HEK293T (cell line): ENCODE data around the gene STAB1.
A peak's percentile ranks its signal among the peaks of the same experiment; 100 is the strongest.

Experiments used
- CTCF ChIA-PET: fragments of 350-600 bp; formaldehyde crosslinking; extraction: SDS; loops from one replicate; lab custom pipeline; 2021; ENCODE audit warnings: antibody characterized with exemption, inconsistent platforms; lab: Yijun Ruan, JAX
- POLR2A ChIA-PET: fragments of 350-600 bp; formaldehyde crosslinking; extraction: SDS; loops from one replicate; lab custom pipeline; 2020; ENCODE audit warnings: antibody characterized with exemption, inconsistent platforms; lab: Yijun Ruan, JAX
- DNase-seq: peaks from one replicate; pipeline ENCODE4 v3.0.0; 2012; ENCODE audit warnings: mixed read lengths; ENCODE audit errors: extremely low spot score
- ARNT ChIP-seq: fragments of 450-650 bp; IDR thresholded peaks from 2 replicates; pipeline ENCODE4 v1.6.1; 2017; ENCODE audit warnings: mild to moderate bottlenecking
- BHLHE40 ChIP-seq: fragments of 450-650 bp; IDR thresholded peaks from 2 replicates; pipeline ENCODE4 v1.6.1; 2016; ENCODE audit warnings: mild to moderate bottlenecking, moderate library complexity, borderline replicate concordance
- CTBP1 ChIP-seq: fragments of 450-650 bp; IDR thresholded peaks from 2 replicates; pipeline ENCODE4 v1.6.1; 2016; ENCODE audit warnings: borderline replicate concordance
- ELF4 ChIP-seq: fragments of 450-650 bp; IDR thresholded peaks from 2 replicates; pipeline ENCODE4 v1.6.1; 2017; ENCODE audit warnings: antibody characterized with exemption
- FOXA1 ChIP-seq: fragments of 450-650 bp; IDR thresholded peaks from 2 replicates; pipeline ENCODE4 v1.6.1; 2016; ENCODE audit warnings: mild to moderate bottlenecking
- FOXK2 ChIP-seq: fragments of 450-650 bp; IDR thresholded peaks from 2 replicates; pipeline ENCODE4 v1.6.1; 2016; ENCODE audit warnings: mild to moderate bottlenecking
- FOXM1 ChIP-seq: fragments of 450-650 bp; IDR thresholded peaks from 2 replicates; pipeline ENCODE4 v1.6.1; 2017; ENCODE audit warnings: mild to moderate bottlenecking, borderline replicate concordance
- HDGF ChIP-seq: fragments of 450-650 bp; IDR thresholded peaks from 2 replicates; pipeline ENCODE4 v1.6.1; 2017; ENCODE audit warnings: antibody characterized with exemption, borderline replicate concordance
- L3MBTL2 ChIP-seq: fragments of 450-650 bp; conservative IDR thresholded peaks from 2 replicates; pipeline ENCODE4 v1.6.1; 2016; ENCODE audit warnings: mild to moderate bottlenecking
- LEF1 ChIP-seq: fragments of 450-650 bp; IDR thresholded peaks from 2 replicates; pipeline ENCODE4 v1.6.1; 2017; ENCODE audit warnings: mild to moderate bottlenecking, borderline replicate concordance
- NFRKB ChIP-seq: fragments of 450-650 bp; IDR thresholded peaks from 2 replicates; pipeline ENCODE4 v1.6.1; 2016; ENCODE audit warnings: mild to moderate bottlenecking, moderate library complexity
- SP1 ChIP-seq: fragments of 450-650 bp; IDR thresholded peaks from 2 replicates; pipeline ENCODE4 v1.6.1; 2017
- SUZ12 ChIP-seq: fragments of 450-650 bp; IDR thresholded peaks from 2 replicates; pipeline ENCODE4 v1.6.1; 2016; ENCODE audit warnings: mild to moderate bottlenecking
- TARDBP ChIP-seq: fragments of 450-650 bp; IDR thresholded peaks from 2 replicates; pipeline ENCODE4 v1.6.1; 2016
- ZNF384 ChIP-seq: fragments of 450-650 bp; IDR thresholded peaks from 2 replicates; pipeline ENCODE4 v1.6.1; 2016
- TF ChIP-seq, protein P1 (sequence below): fragments of 450-650 bp; IDR thresholded peaks from 2 replicates; pipeline ENCODE4 v1.6.1; 2016

Gene STAB1

GRCh38 chr3:52454250-52454937, 40.7 kb upstream of the STAB1 start:
- DNase-seq, result no peak
- CTCF ChIA-PET, result interaction anchor here (0.6 kb wide), 1 partner anchor 317 kb away, joined by 3 read pairs; no protein-coding TSS in a partner anchor
- no peak for TF ChIP-seq L3MBTL2
- TF ChIP-seq ZNF384, result no peak
- TF ChIP-seq FOXA1, result no peak
- no peak for TF ChIP-seq SP1
- no peak for TF ChIP-seq SUZ12
- TF ChIP-seq FOXK2, result no peak
- no peak for TF ChIP-seq TARDBP
- no peak for TF ChIP-seq LEF1
- no peak for TF ChIP-seq ELF4
- no peak for TF ChIP-seq ARNT
- TF ChIP-seq, protein P1, sequence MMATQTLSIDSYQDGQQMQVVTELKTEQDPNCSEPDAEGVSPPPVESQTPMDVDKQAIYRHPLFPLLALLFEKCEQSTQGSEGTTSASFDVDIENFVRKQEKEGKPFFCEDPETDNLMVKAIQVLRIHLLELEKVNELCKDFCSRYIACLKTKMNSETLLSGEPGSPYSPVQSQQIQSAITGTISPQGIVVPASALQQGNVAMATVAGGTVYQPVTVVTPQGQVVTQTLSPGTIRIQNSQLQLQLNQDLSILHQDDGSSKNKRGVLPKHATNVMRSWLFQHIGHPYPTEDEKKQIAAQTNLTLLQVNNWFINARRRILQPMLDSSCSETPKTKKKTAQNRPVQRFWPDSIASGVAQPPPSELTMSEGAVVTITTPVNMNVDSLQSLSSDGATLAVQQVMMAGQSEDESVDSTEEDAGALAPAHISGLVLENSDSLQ, result no peak
- TF ChIP-seq HDGF, result no peak
- TF ChIP-seq NFRKB, result no peak
- no peak for TF ChIP-seq BHLHE40
- TF ChIP-seq CTBP1, result no peak
- no peak for TF ChIP-seq FOXM1
- POLR2A ChIA-PET, result interaction anchor here (0.7 to 1.6 kb wide), 4 partner anchors 9 to 82 kb away, joined by 3 to 4 read pairs (median 3); partner anchors contain the start of genes SEMA3G and UQCC5

GRCh38 chr3:52454938-52455282, 40.2 kb upstream of the STAB1 start:
- peak; percentile 71 for TF ChIP-seq L3MBTL2
- no peak for TF ChIP-seq CTBP1
- no peak for DNase-seq
- ChIA-PET CTCF (interaction anchor here (0.6 kb wide), 1 partner anchor 318 kb away, joined by 3 read pairs; no protein-coding TSS in a partner anchor), POLR2A (interaction anchor here (0.7 to 1.6 kb wide), 3 partner anchors 10 to 81 kb away, joined by 3 read pairs; partner anchors contain the start of genes SEMA3G and UQCC5)

DNA sequence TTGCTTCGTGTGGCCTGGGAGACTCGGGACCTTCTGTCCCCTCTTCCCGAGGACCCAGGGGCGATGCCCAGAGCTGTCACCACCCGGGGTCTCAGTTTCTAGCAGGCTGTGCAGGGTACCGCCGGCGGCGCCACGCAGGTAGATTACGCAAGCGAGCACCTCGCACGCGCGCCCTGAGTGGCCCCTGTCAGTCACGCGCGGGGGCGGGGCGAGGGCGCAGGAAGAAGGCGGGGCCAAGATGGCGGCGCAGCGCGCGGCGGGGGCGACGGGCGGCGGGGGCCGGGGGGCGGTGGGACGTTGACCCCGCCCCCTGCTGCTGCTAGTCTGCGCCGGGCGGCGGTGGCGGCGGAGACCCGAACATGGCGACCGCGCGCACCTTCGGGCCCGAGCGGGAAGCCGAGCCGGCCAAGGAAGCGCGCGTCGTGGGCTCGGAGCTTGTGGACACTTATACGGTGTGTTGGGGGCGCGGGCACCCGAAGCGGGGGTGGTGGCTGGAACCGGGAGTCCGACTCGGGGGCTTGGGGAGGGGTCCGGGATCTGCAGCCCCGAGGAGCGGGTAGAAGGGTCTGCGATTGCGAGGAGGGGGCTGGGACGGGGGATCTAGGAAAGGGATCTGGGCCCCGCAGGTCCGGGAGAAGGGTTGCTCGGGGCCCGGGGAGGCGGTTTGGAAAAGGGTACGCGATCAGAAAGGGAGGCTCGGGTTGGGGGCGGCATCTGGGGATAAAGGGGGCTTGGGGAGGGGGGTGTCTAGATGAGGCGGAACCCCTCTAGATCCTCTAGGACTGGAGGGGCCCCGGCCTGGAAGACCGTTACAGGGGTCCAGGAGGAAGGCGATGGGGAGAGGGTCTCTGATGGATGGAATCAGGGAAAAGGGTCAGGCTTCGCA, 39.6 kb upstream of the STAB1 start, which contains the start of gene NISCH:
TSS of gene NISCH (plus strand) at position 322 of the 886 bp plus-strand sequence. CDS start at position 360, 38 bp downstream.
- ChIA-PET CTCF (interaction anchor here (0.6 kb wide), 1 partner anchor 319 kb away, joined by 3 read pairs; no protein-coding TSS in a partner anchor), POLR2A (no interaction called here)
- DNase-seq, result peak; percentile 92
- peak; percentile 58; the same call in 1 of the 2 replicates for TF ChIP-seq ARNT
- TF ChIP-seq, protein P1, result peak; percentile 98
- no peak for TF ChIP-seq NFRKB
- TF ChIP-seq LEF1, result no peak
- TF ChIP-seq ELF4, result no peak; the same call in 1 of the 2 replicates
- TF ChIP-seq L3MBTL2, result no peak; the same call in 1 of the 2 replicates
- no peak for TF ChIP-seq FOXA1
- no peak for TF ChIP-seq FOXK2

DNA sequence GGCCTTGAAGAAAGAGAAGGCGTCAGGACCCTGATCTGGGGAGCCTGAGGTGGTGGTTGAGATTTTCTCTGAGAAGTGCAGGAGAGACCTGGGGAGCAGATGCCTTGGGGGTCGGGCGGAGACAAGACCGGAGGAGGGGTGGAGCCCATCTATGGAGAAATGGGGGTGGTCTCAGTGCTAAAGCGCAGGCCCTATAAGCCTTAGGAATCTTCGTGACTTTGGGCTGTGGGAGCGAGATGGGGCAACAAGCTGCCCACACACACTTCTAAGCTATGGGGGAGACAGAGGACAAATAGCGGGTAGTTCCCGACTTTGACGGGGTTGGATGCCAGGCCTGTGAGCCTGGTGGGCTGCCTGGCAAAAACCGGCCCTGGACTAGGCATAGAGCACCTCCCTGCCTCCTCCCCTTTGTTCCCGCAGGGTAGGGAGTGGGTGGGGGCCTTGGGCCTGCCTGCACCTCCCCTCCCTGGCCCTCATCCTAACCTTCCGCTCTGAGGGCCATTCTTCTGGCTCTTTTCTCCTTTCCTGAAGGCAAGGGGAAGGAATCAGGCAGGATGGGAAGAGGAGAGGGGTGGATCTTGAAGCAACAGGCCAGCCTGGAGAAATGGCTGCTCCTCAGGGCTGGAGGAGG, 38.9 kb upstream of the STAB1 start:
- ChIA-PET POLR2A (interaction anchor here (1.0 to 1.6 kb wide), 3 partner anchors 8 to 80 kb away, joined by 3 to 6 read pairs (median 4); partner anchors contain the start of gene UQCC5), CTCF (no interaction called here)
- TF ChIP-seq FOXM1 (no peak), NFRKB (no peak), LEF1 (no peak), ELF4 (no peak), SP1 (no peak), L3MBTL2 (no peak), ARNT (no peak), BHLHE40 (no peak), ZNF384 (no peak), SUZ12 (no peak), HDGF (no peak), FOXA1 (no peak)
- TF ChIP-seq, protein P1, result no peak
- peak; percentile 39 for DNase-seq

GRCh38 chr3:52456800-52457183, 38.3 kb upstream of the STAB1 start:
- DNase-seq, result no peak
- TF ChIP-seq L3MBTL2 (no peak), BHLHE40 (no peak), TARDBP (no peak), ELF4 (no peak), FOXK2 (no peak), ZNF384 (no peak), NFRKB (no peak), FOXA1 (no peak), ARNT (no peak), SP1 (no peak), SUZ12 (no peak), FOXM1 (no peak), CTBP1 (no peak), LEF1 (no peak), HDGF (no peak)
- TF ChIP-seq, protein P1, result no peak
- ChIA-PET CTCF (no interaction called here), POLR2A (interaction anchor here (1.0 to 1.6 kb wide), 3 partner anchors 8 to 79 kb away, joined by 3 to 6 read pairs (median 4); partner anchors contain the start of gene UQCC5)
